ENCODE measurements around the gene HERC3. TPM values are rescaled to one million over a fixed set of nuclear protein-coding genes. Genes with fewer than 3 reads are reported as not detected.

Gene HERC3
- total RNA-seq, 4 donors from 2014 or later = 29.8 to 48.9 (median 42.4) TPM

DNA sequence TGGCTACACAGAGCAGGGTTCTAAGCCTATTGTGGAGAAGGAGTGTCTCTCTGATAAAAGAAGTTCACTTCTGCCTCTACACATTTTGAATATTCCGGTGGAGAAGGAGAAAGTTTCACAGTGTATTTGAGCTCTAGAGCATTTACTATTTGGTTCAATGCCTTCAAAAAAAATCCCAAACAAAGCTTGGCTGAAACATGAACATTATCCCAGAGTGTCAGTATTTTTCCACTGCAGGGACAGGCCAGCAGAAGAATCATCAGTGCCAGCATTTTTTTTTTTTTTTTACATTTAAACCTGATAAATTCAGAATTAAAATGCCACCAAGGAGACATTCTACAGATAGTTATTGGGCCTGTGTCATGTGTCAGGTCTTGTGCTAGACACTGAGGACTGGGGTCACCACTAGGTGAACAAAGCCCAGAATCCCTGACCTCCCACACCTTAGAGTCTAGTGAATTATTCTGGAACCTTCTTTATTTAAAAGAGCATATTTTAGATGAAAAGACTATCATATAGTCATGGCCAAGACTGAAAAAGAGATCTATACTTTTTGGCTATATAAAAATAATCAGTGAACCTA is 153.4 kb downstream of the HERC3 start:
- no peak for TF ChIP-seq CTCF (IDR thresholded peaks at IDR 0.05; ENCODE audit: low read depth)

GRCh38 chr4:88746206-88746605 is 153.9 kb downstream of the HERC3 start:
- TF ChIP-seq CTCF (IDR thresholded peaks at IDR 0.05; ENCODE audit: low read depth) = no peak

DNA sequence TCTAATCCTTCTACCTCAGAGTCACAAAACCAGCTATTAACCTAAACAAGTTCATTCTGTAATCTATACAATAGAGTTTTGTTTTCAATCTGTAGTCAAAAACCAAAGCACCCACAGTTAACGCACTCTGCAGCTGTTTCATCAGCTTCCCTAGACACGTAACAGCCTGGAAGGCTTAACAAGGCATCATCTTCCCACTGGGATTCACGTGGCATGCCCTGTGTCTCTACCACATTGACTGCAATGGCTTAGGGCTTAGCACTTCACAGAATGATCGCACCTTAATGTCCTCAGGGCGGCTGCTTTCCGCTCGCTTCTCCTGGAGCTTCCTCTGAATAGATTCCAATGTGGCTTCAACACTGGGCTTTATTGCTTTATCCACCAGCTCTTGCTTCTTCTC is 155.1 kb downstream of the HERC3 start:
- no peak for TF ChIP-seq CTCF (IDR thresholded peaks at IDR 0.05; ENCODE audit: low read depth)

GRCh38 chr4:88750369-88750768 is 158.1 kb downstream of the HERC3 start:
- TF ChIP-seq CTCF (IDR thresholded peaks at IDR 0.05; ENCODE audit: low read depth) = no peak

- no peak for TF ChIP-seq CTCF (IDR thresholded peaks at IDR 0.05; ENCODE audit: low read depth)
Measured at GRCh38 chr4:88751258-88752075, 159.2 kb downstream of the HERC3 start.

GRCh38 chr4:88752076-88752463 is 159.8 kb downstream of the HERC3 start:
- no peak for TF ChIP-seq CTCF (IDR thresholded peaks at IDR 0.05; ENCODE audit: low read depth)

DNA sequence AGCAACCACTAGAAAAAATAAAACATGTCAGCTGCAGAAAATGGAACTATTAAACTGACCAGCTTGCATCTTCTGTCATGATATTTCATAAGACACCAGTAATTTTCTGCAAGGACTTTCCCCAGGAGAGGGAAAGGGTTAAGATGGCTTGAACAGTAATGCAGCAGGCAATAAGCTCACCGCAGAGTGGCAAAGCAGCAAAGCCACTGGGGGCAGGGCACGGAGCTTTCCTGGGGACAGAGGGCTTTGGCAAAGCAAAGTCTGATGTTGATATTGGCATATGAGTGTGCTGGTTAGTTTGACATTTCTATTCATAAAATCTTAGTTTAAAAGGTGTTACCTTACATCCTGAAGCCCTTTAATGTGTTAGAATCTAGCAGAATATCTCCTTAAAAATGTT is 160.5 kb downstream of the HERC3 start:
- TF ChIP-seq CTCF (IDR thresholded peaks at IDR 0.05; ENCODE audit: low read depth) = no peak

All from subcutaneous adipose tissue (tissue), 4 donors.